Esophagus mucosa (tissue), 1 donor: ENCODE measurements around the gene ANP32A. TPM values are rescaled to one million over a fixed set of nuclear protein-coding genes. Genes with fewer than 3 reads are reported as not detected.
A peak's percentile ranks its signal among the peaks of the same experiment; 100 is the strongest.

Experiments
- ATAC-seq: fragments of 200-7000 bp; cut with Tn5 transposase; one replicate; pipeline ENCODE4 v1.9.1; 2020
- total RNA-seq: library from RNA; stranded (reverse); gene quantifications from one replicate; pipeline ENCODE4 v1.2.4, GENCODE V29; 2023
- donor health status: DM: yes; HTN: yes; CAD: no.

The ANP32A gene
- total RNA-seq, 1 donor from 2014 or later = 58.9 TPM

GRCh38 chr15:68743256-68743655 is 77.4 kb downstream of the ANP32A start:
- no peak for ATAC-seq

- no peak for ATAC-seq
Observed at GRCh38 chr15:68739390-68740080, 81.2 kb downstream of the ANP32A start.

- no peak for ATAC-seq
Observed at GRCh38 chr15:68735610-68736009, 85.1 kb downstream of the ANP32A start.

GRCh38 chr15:68734881-68735280 is 85.8 kb downstream of the ANP32A start:
- no peak for ATAC-seq

GRCh38 chr15:68734352-68734751 is 86.3 kb downstream of the ANP32A start:
- no peak for ATAC-seq

GRCh38 chr15:68733666-68734065 is 87.0 kb downstream of the ANP32A start:
- no peak for ATAC-seq

GRCh38 chr15:68732451-68732850 is 88.2 kb downstream of the ANP32A start:
- no peak for ATAC-seq

- no peak for ATAC-seq
Observed at GRCh38 chr15:68730976-68731897, 89.5 kb downstream of the ANP32A start.

- ATAC-seq = peak; percentile 38
Observed at GRCh38 chr15:68730471-68730919, 90.2 kb downstream of the ANP32A start.

- ATAC-seq = peak; percentile 35
Observed at GRCh38 chr15:68729789-68730411, 90.8 kb downstream of the ANP32A start.

Other genes starting within 250 kb of the ANP32A start
- gene CORO2B, start 241.9 kb downstream of the ANP32A start, total RNA-seq = 0.12 TPM
- gene SPESP1, start 109.6 kb upstream of the ANP32A start, total RNA-seq = 0.52 TPM
- gene NOX5, start 193.8 kb upstream of the ANP32A start, total RNA-seq = 0.44 TPM